Heart left ventricle (tissue), 16 donors: ENCODE measurements around the gene AKAP13. TPM values are rescaled to one million over a fixed set of nuclear protein-coding genes. Genes with fewer than 3 reads are reported as not detected.
A peak's percentile ranks its signal among the peaks of the same experiment; 100 is the strongest.

Source experiments
- ATAC-seq, 4 donors: fragments of 200-7000 bp; cut with Tn5 transposase; one replicate each; pipeline ENCODE4 v1.9.1; 2020 to 2022; ENCODE audit warnings: moderate library complexity in 4 of 4, mild to moderate bottlenecking in 3 of 4, moderate number of reproducible peaks in 1 of 4
- DNase-seq, 5 donors: peaks; one replicate each; pipeline ENCODE4 v3.0.0-alpha.2; 2020
- H3K27ac ChIP-seq, 12 donors: fragments of 200-600 bp; sonication (generic) in 4 of 12; one replicate each; pipeline versions ENCODE4 v1.5.0 to v1.8.0; 2016 to 2022; ENCODE audit warnings: mild to moderate bottlenecking in 2 of 12
- H3K27me3 ChIP-seq, 9 donors: fragments of 200-600 bp; sonication (generic) in 2 of 9; one replicate each; pipeline versions ENCODE4 v1.5.1 to v1.8.0; 2016 to 2022; ENCODE audit warnings: mild to moderate bottlenecking in 3 of 9
- H3K36me3 ChIP-seq, 9 donors: fragments of 200-600 bp; sonication (generic) in 2 of 9; one replicate each; pipeline versions ENCODE4 v1.5.0 to v1.8.0; 2018 to 2022; ENCODE audit warnings: mild to moderate bottlenecking in 2 of 9
- H3K4me1 ChIP-seq, 12 donors: fragments of 200-600 bp; sonication (generic) in 4 of 12; one replicate each; pipeline versions ENCODE4 v1.5.0 to v1.8.0; 2016 to 2022; ENCODE audit warnings: mild to moderate bottlenecking in 3 of 12
- H3K4me3 ChIP-seq, 12 donors: fragments of 200-600 bp; sonication (generic) in 4 of 12; one replicate each; pipeline versions ENCODE4 v1.5.0 to v1.8.0; 2017 to 2022; ENCODE audit warnings: mild to moderate bottlenecking in 9 of 12, moderate library complexity in 4 of 12
- H3K9me3 ChIP-seq, 12 donors: fragments of 200-600 bp; sonication (generic) in 4 of 12; one replicate each; pipeline versions ENCODE4 v1.5.0 to v1.8.0; 2016 to 2022; ENCODE audit warnings: mild to moderate bottlenecking in 1 of 12
- CTCF ChIP-seq, 12 donors: fragments of 200-600 bp; sonication (generic) in 4 of 12; IDR thresholded peaks; one replicate each; pipeline versions ENCODE4 v1.5.0 to v1.8.0; 2018 to 2022; ENCODE audit warnings: antibody characterized with exemption in 12 of 12, mild to moderate bottlenecking in 5 of 12
- POLR2A ChIP-seq, 2 donors: fragments of 450-650 bp; IDR thresholded peaks; one replicate each; pipeline ENCODE4 v1.6.1; 2017; ENCODE audit warnings: antibody characterized with exemption in 2 of 2, mild to moderate bottlenecking in 2 of 2, moderate library complexity in 2 of 2
- WGBS, 4 donors: extraction: QIAGEN DNeasy Blood & Tissue Kit in 2 of 4; methylation state at CpG; one replicate each; pipeline versions ENCODE4 v1.1.5 to v1.1.7; 2013 to 2018; 5-methylcytosine and 5-hydroxymethylcytosine counted together
- intact Hi-C, 10 donors: fragments of 100-400 bp; cut with DNase I; formaldehyde crosslinking; loops; one replicate each; pipeline versions ENCODE4 v1.11.1 to v1.14.2; 2022
- polyA plus RNA-seq, 2 donors: library from polyadenylated mRNA; stranded (reverse); fragments of 200-250 nt; gene quantifications; one replicate each; pipeline ENCODE4 v1.2.3, GENCODE V29; 2013
- total RNA-seq, 9 donors: library from RNA; depleted of rRNA in 2 of 9; stranded (reverse); fragments of >200 nt in 2 of 9; fragmentation: NEBNext Ultra II Directional in 3 of 9; extraction: Animal tissue kit (Norgen Biotek cat#: 25700) in 3 of 9; gene quantifications; one replicate each; pipeline versions ENCODE4 v1.1.0 to v1.2.4, GENCODE V29; 2016 to 2023
- donor health status: ischemic (EF 13 %, LVEDD 7.1; RV severe dilation, severe dysfunction).
- donor health status: healthy with polysubstance abuse.
- donor health status: DM: no; HTN: yes; CAD: no.
- donor health status: DM: no; HTN: no; CAD: no.
- donor health status: ischemic (EF 25% LVEDD 6.9; RV normal size, moderate dysfunction).
- donor health status: ischemic (EF 25% LVEDD 5.7; RV mildly dilated, moderate dysfunction).
- donor health status: healthy.
- donor health status: DM: yes; HTN: yes; CAD: no.
- donor health status: ischemic (EF 35%, LVEDD 5.7; RV mildly dilated, moderate dysfunction).
- donor health status: nonischemic (EF 11% LVEDD 7.7; RV severe dilation, severe dysfunction).
- donor health status: DM: yes; HTN: yes; CAD: no.
- donor health status: PGD.
- donor health status: ischemic (EF 29% LVEDD 5.4; RV normal size, mild dysfunction).
- donor health status: nonischemic (EF 23%, LVEDD 6.1; RV moderate dilation, normal function).

AKAP13 gene
- total and polyA plus RNA-seq, 11 donors = 124 to 598 (median 340) TPM

GRCh38 chr15:85587707-85588411 lies 207.5 kb downstream of the AKAP13 start:
- intact Hi-C loops = loop anchor here in 4 of 10 donors (10.0 kb wide), 4 partner anchors 93 to 253 kb away; no protein-coding TSS in a partner anchor
- peak; percentile 16 to 58 (median 28) for ATAC-seq
- no peak for DNase-seq
- no peak for TF ChIP-seq CTCF (IDR thresholded peaks at IDR 0.05)
- Histone ChIP-seq H3K27ac (peak overlapping the region; percentile 19 to 79 (median 62)), H3K9me3 (no peaks in the 10 kb centered on the region), H3K36me3 (peaks cover 0 to 62% (median 24%) of the 10 kb centered on the region in 9 donors), H3K4me3 (no peak overlapping the region), H3K4me1 (peaks cover 11 to 96% (median 81%) of the 10 kb centered on the region in 12 donors), H3K27me3 (no peaks in the 10 kb centered on the region)
- WGBS, 4 donors = 81 to 88% (median 85%) methylated on average over 10 of the region's 10 CpGs

- intact Hi-C loops = loop anchor here in 4 of 10 donors (10.0 kb wide), 4 partner anchors 94 to 254 kb away; no protein-coding TSS in a partner anchor
- H3K4me1 ChIP-seq = peaks cover 11 to 92% (median 76%) of the 10 kb centered on the region in 12 donors
- peaks cover 0 to 62% (median 24%) of the 10 kb centered on the region in 9 donors for H3K36me3 ChIP-seq
- ATAC-seq = no peak
- TF ChIP-seq CTCF (IDR thresholded peaks at IDR 0.05) (no peak), POLR2A (IDR thresholded peaks at IDR 0.05) (no peak)
- no peaks in the 10 kb centered on the region for H3K9me3 ChIP-seq
- H3K27ac ChIP-seq = peak overlapping the region; percentile 19 to 79 (median 62)
- no peaks in the 10 kb centered on the region for H3K27me3 ChIP-seq
- WGBS, 4 donors = 26 to 41% (median 35%) methylated on average over 3 of the region's 3 CpGs
- DNase-seq = no peak
- H3K4me3 ChIP-seq = no peak overlapping the region
These were observed 208.3 kb downstream of the AKAP13 start for GRCh38 chr15:85588677-85589076.

- intact Hi-C loops = loop anchor here in 6 of 10 donors (10.0 kb wide), 4 partner anchors 95 to 255 kb away; no protein-coding TSS in a partner anchor
- H3K4me3 ChIP-seq = no peak overlapping the region
- no peaks in the 10 kb centered on the region for H3K27me3 ChIP-seq
- no peaks in the 10 kb centered on the region for H3K9me3 ChIP-seq
- H3K27ac ChIP-seq = peak overlapping the region in 8 of 12 donors; percentile 22 to 79 (median 70)
- H3K4me1 ChIP-seq = peaks cover 6 to 90% (median 72%) of the 10 kb centered on the region in 12 donors
- WGBS, 4 donors = 50 to 62% (median 56%) methylated on average over 2 of the region's 2 CpGs
- DNase-seq (no peak), ATAC-seq (peak in 1 of 4 donors; percentile 23)
- peaks cover 0 to 65% (median 24%) of the 10 kb centered on the region in 9 donors for H3K36me3 ChIP-seq
- no peak for TF ChIP-seq CTCF (IDR thresholded peaks at IDR 0.05)
- no peak for TF ChIP-seq POLR2A (IDR thresholded peaks at IDR 0.05)
These were observed 209.4 kb downstream of the AKAP13 start for GRCh38 chr15:85589851-85590250.

GRCh38 chr15:85591622-85592021 lies 211.2 kb downstream of the AKAP13 start:
- H3K4me1 ChIP-seq = peaks cover 5 to 86% (median 66%) of the 10 kb centered on the region in 12 donors
- H3K4me3 ChIP-seq = no peak overlapping the region
- peak overlapping the region in 9 of 12 donors; percentile 16 to 69 (median 55) for H3K27ac ChIP-seq
- ATAC-seq (no peak), DNase-seq (no peak)
- 71 to 81% (median 76%) methylated on average over 4 of the region's 4 CpGs for WGBS, 4 donors
- no peaks in the 10 kb centered on the region for H3K27me3 ChIP-seq
- peaks cover 0 to 66% (median 12%) of the 10 kb centered on the region in 9 donors for H3K36me3 ChIP-seq
- no peak for TF ChIP-seq CTCF (IDR thresholded peaks at IDR 0.05)
- intact Hi-C loops = loop anchor here in 2 of 10 donors (10.0 kb wide), 1 partner anchor 243 kb away; no protein-coding TSS in a partner anchor
- H3K9me3 ChIP-seq = no peaks in the 10 kb centered on the region
